NCI-H2029 (cell line): ENCODE results near the gene CFDP1.
A peak's percentile ranks its signal among the peaks of the same experiment; 100 is the strongest.

Source experiments
- DNase-seq: peaks from one replicate; lab custom pipeline; 2025; lab: John Stamatoyannopoulos, UW

The CFDP1 gene

DNA sequence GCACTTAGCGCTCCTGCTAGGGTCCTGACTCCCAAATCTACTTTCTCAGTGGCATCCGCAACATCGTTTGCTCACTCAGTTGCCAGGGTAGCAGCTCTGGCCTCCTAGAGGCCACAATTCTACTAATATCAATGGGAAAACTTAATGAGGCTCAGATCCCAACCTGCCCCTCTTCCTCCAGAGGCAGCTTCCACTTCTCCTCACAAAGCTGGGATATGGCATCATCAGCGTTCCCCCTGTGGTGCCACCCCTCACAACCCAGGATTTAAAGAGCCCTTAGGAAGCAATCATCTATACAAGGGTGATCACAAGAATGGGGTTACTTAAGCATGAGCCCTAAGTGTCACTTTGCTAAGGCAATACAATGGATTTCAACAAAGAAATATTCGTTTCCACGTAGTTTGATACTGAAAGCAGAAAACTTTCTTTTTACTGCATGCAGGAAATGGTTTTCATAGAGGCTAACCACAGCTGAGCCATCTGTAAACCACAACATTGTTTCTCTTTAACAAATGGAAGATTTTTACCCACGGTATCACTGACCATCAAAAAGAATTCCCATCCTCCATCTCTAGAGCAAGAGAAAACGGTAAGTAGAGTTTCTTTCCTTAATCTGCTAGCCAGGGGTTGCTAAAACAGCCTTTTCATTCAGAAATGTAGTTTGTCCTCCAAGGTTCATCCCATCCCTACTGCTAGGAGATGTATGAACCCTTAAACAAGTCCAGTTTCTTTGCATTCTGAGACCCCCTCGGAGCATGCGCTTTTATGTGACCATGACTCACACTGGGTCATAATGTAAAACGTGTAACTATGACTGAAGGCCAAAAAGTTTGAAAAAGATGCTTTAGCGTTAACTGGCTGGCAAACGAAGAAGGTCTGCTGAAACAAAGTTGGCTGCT, 113.5 kb downstream of the CFDP1 start:
- no peak for DNase-seq

DNA sequence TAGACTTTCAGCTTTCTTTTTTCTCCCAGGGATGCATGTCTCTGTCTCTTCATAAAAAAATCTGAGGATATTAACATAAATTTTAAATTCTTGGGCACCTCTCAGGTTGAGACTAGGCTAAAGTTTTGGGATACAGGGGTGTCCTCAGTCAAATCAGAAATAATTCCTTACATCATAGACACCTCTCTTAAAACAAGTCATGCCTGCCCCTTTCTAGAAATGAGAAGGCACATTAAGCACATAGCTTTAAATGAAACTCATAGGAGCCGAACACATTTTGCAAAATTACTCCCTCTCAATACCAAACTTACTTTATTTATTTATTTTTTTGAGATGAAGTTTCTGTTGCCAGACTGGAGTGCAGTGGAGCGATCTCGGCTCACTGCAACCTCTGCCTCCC, 114.6 kb downstream of the CFDP1 start:
- no peak for DNase-seq

DNA sequence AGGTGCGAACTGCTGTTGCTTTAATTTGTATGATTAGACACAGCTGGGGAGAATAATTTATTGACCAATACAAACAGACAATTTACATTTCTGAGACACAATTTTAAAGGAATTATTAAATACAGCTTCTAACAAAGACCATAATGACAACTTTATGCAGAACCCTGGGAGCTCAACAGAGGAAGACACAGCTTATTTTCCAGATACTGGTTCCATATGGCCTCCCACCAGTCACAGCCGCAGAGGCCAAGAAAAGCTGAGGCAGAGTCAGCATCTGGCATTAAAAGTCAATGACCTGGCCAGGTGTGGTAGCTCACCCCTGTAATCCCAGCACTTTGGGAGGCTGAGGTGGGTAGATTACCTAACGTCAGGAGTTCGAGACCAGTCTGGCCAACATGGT, 115.8 kb downstream of the CFDP1 start:
- no peak for DNase-seq

DNA sequence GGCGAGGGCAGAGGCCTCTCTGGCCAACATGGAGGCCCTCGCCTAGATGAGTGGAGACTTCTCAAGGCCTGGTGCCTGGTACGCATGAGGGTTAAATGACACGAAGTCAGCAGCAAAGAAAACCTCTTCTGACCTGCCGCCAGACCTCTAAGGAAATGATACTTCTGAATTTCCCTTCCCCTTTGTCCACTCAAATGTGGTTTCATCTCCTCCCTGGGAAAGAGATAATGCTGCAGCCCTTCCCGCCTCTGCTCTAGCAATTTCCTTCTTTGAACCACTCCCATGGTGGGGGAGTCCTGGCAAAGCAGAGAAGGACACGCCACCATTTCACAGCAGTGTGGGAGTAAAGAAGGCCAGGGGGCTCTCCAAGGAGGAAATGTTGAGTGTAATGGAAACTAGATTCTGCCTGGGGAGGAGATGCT, 116.2 kb downstream of the CFDP1 start:
- no peak for DNase-seq

DNA sequence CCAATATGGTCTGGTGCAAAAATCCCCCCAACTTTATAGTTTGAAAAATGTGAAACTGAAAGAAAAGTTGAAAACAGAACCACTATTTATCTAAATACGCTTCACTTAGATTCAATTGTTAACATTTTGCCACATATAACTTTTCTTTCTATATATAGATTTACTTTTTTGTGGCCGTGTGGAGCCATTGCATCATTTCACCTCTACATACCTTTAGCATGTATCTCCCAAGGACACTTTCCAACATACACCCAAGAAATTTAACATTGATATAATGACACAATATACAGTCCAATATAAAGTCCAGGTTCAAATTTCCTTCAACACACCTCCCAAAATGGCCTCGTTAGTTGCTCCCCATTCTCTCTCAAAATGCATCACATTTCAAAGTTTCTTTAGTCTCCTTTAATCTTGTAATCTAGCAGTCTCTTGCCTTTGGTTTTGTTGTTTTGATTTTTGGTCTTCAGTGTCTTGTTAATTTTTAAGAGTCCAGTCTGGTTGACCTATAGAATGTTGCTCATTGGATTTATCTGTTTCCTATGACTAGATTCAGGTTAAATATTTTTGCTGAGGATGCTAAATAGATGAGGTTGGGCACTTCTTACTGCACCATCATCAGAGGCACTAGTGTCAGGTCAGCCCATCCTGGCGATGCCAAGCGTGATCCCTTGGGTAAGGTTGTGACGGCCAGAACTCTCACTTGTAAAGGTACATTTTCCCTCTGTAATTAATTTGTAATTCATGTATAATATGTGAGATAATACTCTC, 117.6 kb downstream of the CFDP1 start:
- no peak for DNase-seq

DNA sequence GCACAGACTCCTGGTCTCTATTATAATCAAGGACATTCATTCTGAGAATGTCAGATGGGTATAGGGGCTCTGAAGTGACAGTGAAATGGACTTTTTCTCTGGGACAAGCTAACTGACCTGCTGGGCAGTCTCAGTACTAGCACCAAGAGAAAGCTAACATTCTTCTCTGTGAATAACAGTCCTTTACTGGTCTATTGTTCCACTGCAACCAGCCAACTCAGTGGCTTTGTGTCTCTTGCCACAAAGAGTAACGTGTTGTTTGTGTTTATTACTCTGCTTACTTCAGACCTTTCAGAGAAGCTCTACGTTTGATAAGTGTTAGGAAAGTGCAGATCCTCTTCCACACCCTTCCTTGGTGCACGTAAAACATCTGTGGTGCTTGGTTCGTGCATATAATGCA, 120.4 kb downstream of the CFDP1 start:
- DNase-seq, result no peak

DNA sequence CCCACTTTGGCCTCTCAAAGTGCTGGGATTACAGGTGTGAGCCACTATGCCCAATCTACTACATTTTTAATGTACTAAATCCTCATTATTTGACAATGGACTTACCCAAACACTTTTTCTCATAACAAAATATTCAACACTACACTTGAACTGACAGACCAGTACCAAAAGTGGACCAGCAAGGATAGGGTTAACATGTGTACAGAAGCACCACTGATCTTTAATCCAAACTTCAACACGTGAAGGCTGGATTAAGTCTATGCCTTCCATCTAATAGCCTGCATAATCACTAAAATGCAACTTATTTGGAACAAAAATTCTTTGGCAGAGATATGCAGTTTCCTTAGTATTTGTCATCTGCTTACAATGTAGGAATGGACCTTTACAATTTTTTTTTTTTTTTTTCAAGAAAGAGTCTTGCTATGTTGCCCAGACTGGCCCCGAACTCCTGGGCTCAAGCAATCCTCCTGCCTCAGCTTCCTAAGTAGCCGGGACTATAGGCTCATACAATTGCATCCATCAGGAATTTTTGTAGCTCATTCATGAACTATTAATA, 121.8 kb downstream of the CFDP1 start:
- DNase-seq, result no peak

DNA sequence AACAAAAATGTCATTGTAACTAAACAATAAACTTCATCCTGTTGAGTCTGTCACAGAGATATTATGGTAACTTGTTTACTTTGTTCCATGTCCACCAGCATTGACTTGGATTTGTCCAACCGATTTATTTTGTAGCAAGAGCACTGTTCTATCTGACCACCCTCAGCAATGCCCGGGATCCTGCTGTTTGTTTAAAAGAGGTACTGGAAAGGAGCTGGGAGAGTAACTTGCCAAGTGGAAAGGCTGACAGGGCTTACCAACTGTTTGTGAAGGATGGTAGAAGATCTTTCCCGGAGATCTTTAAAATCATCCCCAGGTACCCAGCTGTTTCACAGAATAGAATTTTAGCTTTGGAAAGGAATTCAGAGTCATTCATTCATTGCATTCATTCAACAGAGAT, 122.8 kb downstream of the CFDP1 start:
- no peak for DNase-seq

DNA sequence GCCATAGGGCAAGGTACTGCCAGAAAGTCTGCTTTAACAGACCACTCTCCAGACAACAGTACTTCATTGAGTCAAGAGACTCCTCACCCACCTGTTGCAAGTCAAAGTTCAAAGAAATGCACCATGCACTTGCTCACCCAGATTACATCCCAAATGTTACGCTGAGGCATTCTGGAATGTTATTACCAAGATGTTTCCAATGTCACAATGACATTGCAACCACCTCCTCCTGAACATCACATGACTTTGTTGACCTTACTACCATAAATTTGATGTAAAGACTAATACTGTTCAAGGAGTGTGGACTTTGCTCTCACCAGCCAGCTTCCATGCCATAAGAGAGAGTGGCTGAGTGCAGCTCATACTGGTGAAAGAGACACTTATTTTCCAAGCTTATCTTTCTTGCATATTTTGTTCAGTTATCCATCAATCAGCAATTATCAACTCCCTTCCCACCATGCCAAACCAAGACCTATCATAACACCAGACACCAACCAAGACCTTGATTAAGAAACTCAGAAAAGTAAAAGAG, 123.3 kb downstream of the CFDP1 start:
- DNase-seq, result no peak

DNA sequence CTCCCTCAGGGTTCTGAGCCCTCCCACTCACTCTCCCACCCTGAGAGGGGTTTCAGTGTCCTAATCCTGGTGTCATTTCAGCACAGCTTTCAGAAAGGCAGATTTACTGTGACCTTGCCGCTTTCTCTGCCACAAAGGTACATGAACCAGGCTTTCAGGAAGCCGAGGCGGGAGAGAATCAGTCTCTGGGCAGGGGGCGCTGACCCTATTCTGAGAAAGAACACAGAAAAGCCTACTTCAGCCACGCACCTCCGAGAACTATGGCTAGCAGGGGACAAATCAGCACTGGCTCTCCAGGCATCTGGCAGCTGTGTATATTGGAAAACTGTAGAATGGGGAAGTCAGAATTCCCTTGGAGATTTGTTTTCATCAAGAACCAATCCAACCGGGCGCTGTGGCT, 124.1 kb downstream of the CFDP1 start:
- no peak for DNase-seq

DNA sequence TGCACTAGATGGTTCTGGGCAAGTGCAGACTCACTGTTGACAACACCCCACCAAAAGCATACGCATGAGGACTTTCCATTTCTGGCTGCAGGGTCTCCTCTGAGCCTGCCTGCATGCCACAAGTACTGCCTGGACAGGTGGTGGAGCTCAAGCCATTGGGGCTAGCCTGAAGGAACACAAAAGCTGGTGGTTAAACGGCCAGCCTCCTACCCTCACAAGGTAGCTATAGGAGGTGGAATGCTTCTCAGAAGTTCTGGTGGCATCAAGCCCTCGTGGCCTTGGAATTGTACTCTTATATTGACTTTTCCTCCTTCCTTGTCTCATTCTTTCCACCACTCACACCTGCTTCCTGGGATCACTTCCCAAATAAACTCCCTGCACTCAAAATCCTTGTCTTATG, 125.3 kb downstream of the CFDP1 start:
- no peak for DNase-seq

DNA sequence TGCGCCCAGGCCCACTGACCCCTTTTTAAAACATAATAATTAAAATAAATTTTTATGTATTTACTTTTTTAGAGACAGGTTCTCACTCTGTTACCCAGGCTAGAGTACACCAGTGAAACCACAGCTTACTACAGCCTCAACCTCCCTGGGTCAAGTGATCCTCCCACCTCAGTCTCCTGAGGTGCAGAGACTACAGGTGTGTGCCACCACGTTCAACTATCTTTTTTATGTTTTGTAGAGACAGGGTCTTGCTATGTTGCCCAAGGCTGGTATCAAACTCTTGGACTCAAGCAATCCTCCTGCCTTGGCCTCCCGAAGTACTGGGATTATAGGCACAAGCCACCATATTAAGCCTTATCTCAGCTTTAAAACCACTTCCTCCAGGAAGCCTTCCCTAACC, 125.8 kb downstream of the CFDP1 start:
- no peak for DNase-seq

DNA sequence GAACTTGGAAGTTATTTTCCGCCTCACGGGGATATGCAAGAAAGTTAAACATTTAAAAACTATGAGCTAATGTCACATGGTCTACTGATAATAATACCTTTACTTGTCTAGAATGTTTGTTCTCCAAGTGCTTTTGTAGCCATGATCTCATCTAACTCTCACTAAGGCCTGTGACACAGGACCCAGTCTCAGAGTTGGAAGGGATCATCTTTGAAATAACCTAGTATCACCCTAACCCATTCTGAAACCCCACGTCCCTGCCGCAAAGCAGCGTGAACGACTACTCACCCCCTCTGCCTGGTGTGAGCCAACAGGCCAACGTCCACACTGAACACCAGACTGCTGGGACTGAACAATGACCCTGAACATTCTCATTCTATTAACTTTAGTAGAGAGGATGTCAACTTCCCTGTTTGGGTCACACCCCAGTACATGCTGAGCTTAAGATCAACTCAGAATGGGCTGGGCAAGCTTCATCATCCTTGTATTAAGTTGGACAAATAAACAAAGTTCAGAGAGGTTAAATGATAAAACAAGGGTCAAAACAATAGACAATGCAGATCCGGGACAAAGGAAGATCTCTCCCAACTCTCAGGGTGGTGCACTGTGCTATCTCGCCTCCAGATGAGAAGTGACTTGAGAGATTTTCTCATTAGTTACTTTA, 127.1 kb downstream of the CFDP1 start:
- no peak for DNase-seq

DNA sequence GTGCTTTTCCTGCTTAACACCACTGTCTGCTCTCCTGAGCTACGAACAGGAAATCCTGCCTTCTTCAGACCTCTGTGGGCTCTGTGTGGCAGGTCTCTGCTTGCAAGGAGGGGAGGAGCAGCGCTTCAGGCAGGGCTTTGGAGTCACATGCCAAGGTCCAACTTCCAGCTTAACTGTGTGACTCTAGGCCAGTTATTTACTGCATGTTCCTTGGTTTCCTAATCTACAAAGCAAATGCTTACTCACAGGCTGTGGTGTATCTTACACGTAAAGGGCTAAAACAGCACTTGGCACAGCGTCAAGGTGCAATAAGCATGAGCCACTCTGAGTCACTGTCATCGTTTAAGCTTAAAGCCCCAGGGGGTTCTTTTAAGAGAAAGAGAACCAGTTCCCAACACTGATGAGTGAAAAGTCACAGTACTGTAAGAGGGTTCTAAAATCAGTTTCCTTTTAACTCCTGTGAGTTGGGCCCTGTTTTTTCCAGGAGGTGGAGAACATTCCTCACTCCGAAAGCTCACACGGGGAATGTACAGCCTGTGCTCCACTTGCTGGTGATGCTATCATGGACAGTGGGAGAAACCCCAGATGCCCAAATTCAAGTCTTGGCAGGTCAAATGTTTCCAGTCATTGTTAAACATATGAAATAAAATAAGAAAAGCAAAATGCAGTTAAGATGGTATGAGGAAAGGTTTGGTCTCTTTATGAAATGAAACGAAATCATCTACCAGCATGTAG, 127.8 kb downstream of the CFDP1 start:
- DNase-seq, result peak; percentile 65

DNA sequence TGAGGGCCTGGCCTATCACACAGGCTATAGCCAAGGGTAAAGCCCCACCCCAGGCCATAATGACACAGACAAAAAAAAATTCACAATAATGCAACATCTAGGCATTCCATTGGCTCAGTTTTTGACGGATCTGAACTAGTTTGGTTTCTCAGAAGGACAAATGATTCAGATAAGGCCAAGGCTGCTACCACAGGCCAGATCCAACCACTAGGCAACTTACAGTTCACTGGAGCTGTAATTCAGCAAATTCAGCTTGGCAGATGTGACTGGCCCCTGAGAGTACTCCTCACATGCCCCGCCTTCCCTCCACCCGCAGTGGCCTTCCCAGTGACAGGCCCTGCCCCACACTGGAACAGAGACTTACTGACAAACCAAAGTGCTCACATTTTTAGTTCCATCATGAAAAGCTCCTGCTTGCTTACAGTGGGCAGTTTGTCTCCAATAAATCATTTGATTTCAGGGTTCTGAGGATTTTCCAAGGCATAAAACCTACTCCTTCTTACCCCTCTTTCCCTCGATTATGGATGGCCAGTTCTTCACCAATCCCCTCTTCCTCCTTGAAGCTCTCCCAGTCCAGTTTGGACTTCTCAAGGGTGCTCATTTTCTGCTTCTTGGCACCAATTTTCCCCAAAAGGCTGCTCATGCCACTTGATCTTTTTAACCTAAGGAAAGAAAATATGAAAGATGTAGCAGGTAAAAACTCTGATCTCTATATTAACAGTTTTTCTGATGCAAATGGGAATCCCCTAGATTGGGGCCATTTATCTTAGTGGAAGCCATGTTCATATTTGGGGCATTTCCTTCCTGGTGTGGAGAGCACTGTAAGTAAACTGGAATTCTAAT, 128.6 kb downstream of the CFDP1 start:
- no peak for DNase-seq

DNA sequence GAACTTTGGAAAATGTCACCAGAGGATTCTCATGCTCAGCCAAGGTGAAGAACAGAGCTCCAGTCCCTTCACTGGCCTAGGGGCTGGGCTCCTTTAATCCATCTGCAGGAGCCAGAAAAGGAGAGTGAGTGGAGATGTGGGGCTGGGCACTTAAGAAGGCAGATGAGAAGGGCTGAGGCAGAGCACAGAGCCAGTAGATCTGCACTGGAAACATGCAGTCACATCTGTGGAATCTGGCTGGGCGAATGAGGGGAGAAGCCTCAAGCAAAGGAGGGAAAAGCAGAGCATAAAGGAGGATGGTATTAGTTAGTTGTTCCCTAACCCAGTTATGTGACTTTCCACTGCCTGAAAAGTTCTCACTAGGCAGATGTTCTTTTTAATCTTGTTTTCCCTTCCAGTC, 131.5 kb downstream of the CFDP1 start:
- DNase-seq, result no peak

DNA sequence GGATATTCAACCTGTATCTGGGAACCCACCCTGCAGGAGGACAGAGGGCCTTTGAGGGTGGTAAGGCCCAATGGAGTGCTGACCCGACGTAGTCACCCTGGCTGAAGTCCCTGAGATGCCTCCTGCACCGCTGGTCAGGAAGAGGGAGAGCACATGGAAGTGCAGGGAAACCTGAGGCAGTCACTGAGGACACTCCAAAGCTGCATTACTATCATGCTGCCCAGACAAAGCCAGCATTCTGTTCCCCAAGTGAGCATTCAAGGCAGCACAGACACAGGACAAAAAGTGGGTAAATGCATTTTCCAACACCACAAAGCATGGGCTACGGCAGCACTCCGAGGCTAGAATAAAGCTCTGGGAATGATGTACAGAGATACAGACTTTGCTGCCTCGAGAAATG, 135.0 kb downstream of the CFDP1 start:
- DNase-seq, result no peak

DNA sequence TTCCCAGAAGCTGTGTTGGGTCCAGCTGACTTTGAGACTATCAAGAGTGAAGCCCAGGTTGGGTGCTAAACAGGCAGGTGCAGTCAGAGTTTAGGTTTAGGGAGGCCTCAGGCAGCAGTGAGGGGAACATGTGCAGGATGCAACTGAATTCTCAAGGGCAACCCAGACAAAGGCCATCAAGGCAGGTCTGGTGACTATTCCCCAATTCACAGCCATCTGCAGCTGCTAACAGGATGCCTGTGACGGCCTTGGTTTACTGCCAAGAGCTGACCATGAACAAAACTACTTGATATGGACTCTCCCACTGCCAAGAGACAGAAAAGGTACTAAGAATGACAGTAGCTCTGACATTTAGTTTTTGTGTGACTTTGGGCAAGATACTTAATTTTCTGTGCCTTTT, 136.7 kb downstream of the CFDP1 start:
- peak; percentile 17 for DNase-seq

DNA sequence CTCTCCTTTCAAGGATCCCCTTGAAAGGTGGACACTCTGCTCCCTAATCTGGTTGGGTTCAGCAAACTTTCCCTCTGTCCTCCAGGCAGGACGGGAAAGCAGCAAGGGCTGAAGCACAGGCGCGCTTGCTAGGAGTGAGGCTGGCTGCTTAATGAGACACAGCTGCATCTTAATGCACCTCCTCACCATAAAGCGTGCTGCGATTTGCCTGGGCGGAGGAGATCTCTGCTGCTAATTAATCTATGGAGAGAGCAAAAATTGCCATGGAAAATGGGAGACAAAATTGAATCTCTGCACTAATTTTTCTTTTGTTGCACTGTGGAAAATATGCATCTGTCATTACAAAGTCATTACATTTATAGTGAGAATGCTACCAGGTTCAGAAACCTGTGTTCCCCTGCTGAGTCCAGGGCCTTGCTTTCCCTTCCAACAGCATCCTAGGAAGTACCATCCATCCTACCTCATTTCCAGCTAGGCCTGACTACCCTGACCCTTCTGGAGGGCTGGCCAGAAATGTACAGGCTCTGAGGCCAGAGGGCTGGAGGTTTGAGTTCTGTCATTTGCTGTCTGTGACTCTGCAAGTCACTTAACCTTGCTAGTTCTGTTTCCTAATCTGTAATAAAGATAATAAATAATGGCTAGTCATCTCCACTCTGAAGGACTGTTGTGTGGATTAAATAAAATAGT, 138.4 kb downstream of the CFDP1 start:
- no peak for DNase-seq

DNA sequence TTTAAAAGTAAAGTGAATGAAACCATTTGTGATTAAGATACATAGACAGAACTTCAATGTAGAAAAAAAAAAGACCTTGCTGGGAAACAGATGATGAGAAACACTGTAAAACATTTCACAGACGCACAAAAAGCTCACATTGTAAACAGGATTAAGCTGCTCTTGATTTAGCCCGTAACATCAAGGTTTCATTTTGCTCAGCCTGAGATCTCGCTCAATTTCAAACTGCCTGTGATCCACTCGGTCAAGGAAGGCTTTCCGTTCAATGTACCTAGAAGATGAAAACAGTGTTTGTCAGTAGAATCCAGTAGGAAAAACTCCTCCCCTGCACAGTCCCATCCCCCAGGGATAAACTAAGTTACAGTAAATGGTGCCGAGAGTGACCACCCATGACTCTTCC, 139.5 kb downstream of the CFDP1 start:
- no peak for DNase-seq
